Kidney (tissue), 14 donors: ENCODE results near the gene MIS18A. TPM values are rescaled to one million over a fixed set of nuclear protein-coding genes. Genes with fewer than 3 reads are reported as not detected.

Experiments
- DNase-seq, 5 donors: peaks; one replicate each; pipeline ENCODE4 v3.0.0-alpha.2; 2013 to 2020
- FAIRE-seq: peaks from 2 replicates; lab custom pipeline; 2012; peaks lifted over from hg19 to GRCh38; lab: Jason Lieb, UNC
- H3K27ac ChIP-seq, 2 donors: one replicate each; pipeline ENCODE4 v1.7.0; 2013; ENCODE audit warnings: low read depth in 2 of 2, low read length in 2 of 2, inconsistent platforms in 1 of 2
- H3K27me3 ChIP-seq: one replicate; pipeline ENCODE4 v1.7.1; 2013; ENCODE audit warnings: low read length, inconsistent platforms; ENCODE audit not compliant: control insufficient read depth, insufficient read depth
- H3K36me3 ChIP-seq, 3 donors: one replicate each; pipeline versions ENCODE4 v1.7.0 to v1.7.1; 2013; ENCODE audit warnings: low read length in 3 of 3, control low read depth in 1 of 3, inconsistent platforms in 1 of 3; ENCODE audit not compliant: insufficient read depth in 3 of 3, control insufficient read depth in 2 of 3
- H3K4me1 ChIP-seq, 3 donors: one replicate each; pipeline versions ENCODE4 v1.7.0 to v1.7.1; 2013; ENCODE audit warnings: low read length in 3 of 3, inconsistent platforms in 1 of 3, low read depth in 1 of 3; ENCODE audit not compliant: control insufficient read depth in 2 of 3, insufficient read depth in 2 of 3
- H3K4me3 ChIP-seq, 3 donors: one replicate each; pipeline versions ENCODE4 v1.7.0 to v1.8.1; 2013; ENCODE audit warnings: low read length in 3 of 3, control low read depth in 1 of 3, inconsistent platforms in 1 of 3
- H3K9ac ChIP-seq, 3 donors: one replicate each; pipeline versions ENCODE4 v1.7.0 to v1.7.1; 2013; ENCODE audit warnings: low read length in 3 of 3, control low read depth in 1 of 3, inconsistent platforms in 1 of 3
- H3K9me3 ChIP-seq, 3 donors: one replicate each; pipeline versions ENCODE4 v1.7.0 to v1.7.1; 2013; ENCODE audit warnings: low read length in 3 of 3, control low read depth in 1 of 3, inconsistent platforms in 1 of 3; ENCODE audit not compliant: control insufficient read depth in 2 of 3, insufficient read depth in 1 of 3
- intact Hi-C: fragments of 100-400 bp; cut with DNase I; formaldehyde crosslinking; loops from one replicate; pipeline ENCODE4 v1.11.1; 2022
- polyA plus RNA-seq: library from polyadenylated mRNA; stranded (reverse); fragments of 350-450 nt; fragmentation: Illumina TruSeq; extraction: RNeasy Lipid Tissue Mini Kit (QIAGEN cat#74804); gene quantifications from one replicate; pipeline ENCODE4 v1.2.3, GENCODE V29; 2014; ENCODE audit warnings: low read depth, low replicate concordance; ENCODE audit not compliant: insufficient read depth
- total RNA-seq: library from RNA; stranded (reverse); fragmentation: NEBNext Ultra II Directional; extraction: Animal tissue kit (Norgen Biotek cat#: 25700); gene quantifications from one replicate; pipeline ENCODE4 v1.2.1, GENCODE V29; 2021
- TF ChIP-seq, protein P1 (sequence below): IDR thresholded peaks from 3 replicates; pipeline ENCODE4 v1.5.1; 2012; ENCODE audit warnings: mild to moderate bottlenecking, moderate library complexity, borderline replicate concordance; ENCODE audit not compliant: insufficient read depth; ENCODE audit errors: extremely low read depth
- donor health status: control.
- donor health status: control.
- donor health status: control.
- donor health status: control.
- donor health status: control.
- donor health status: DM: yes; HTN: yes; CAD: no.
- donor health status: Normal renal cell carcinoma (clear cell type).

MIS18A gene
- total and polyA plus RNA-seq, 2 donors from 2014 or later, result 6.2 to 7.0 TPM

DNA sequence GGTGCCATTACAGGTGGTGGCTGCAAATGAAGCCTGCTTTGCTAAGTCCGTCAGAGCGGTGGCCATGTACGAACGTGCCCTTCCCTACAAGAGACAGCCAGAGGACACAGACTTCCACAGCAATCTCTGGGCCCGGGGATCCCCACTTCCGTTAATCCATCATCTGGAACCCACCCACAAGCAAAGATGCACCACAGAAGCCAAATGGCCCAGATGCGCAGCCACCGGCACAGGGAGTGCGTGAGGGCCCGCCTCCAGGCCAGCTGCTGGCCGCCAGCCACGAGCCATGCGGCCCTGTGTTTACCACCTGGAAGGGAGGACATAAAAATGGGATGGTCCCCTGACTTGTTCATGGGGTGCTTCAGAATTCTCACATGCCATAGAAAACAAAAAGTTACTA lies 41.9 kb upstream of the MIS18A start:
- H3K27me3 ChIP-seq, result no peaks in the 10 kb centered on the region
- intact Hi-C loops, result no loop called here
- no peak overlapping the region for H3K27ac ChIP-seq
- no peaks in the 10 kb centered on the region for H3K9me3 ChIP-seq
- no peak for DNase-seq
- no peak for FAIRE-seq
- TF ChIP-seq, protein P1, sequence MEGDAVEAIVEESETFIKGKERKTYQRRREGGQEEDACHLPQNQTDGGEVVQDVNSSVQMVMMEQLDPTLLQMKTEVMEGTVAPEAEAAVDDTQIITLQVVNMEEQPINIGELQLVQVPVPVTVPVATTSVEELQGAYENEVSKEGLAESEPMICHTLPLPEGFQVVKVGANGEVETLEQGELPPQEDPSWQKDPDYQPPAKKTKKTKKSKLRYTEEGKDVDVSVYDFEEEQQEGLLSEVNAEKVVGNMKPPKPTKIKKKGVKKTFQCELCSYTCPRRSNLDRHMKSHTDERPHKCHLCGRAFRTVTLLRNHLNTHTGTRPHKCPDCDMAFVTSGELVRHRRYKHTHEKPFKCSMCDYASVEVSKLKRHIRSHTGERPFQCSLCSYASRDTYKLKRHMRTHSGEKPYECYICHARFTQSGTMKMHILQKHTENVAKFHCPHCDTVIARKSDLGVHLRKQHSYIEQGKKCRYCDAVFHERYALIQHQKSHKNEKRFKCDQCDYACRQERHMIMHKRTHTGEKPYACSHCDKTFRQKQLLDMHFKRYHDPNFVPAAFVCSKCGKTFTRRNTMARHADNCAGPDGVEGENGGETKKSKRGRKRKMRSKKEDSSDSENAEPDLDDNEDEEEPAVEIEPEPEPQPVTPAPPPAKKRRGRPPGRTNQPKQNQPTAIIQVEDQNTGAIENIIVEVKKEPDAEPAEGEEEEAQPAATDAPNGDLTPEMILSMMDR, result no peak
- peaks cover 9 to 70% (median 34%) of the 10 kb centered on the region in 3 donors for H3K36me3 ChIP-seq
- H3K9ac ChIP-seq, result no peak overlapping the region
- no peak overlapping the region for H3K4me3 ChIP-seq
- H3K4me1 ChIP-seq, result peaks cover 0 to 2% (median 0%) of the 10 kb centered on the region in 3 donors

DNA sequence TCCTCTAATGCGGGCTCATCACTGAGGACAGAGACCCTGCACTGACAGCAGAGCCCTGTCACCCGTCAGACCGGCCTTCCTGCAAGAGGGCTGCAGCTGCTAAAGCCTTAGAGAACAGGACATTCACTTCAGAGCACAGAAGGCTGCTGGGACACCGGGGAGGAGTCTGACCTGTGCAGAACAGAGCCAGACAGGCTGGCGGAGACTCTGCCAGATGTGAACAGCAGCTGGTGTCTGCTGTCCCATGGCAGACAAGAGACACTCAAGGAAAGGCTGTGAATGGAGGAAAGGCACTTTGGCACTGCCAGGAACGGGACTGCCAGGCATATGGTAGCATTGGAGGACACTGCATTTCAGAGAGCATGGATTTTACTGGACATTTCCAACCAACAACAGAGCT lies 41.2 kb upstream of the MIS18A start:
- H3K27ac ChIP-seq, result no peak overlapping the region
- no peaks in the 10 kb centered on the region for H3K27me3 ChIP-seq
- H3K36me3 ChIP-seq, result peaks cover 9 to 70% (median 29%) of the 10 kb centered on the region in 3 donors
- no peak overlapping the region for H3K4me3 ChIP-seq
- FAIRE-seq (no peak), DNase-seq (peak in 1 of 5 donors; percentile 38)
- no peak overlapping the region for H3K9ac ChIP-seq
- H3K4me1 ChIP-seq, result peaks cover 0 to 2% (median 0%) of the 10 kb centered on the region in 3 donors
- TF ChIP-seq, protein P1, result no peak
- intact Hi-C loops, result no loop called here
- no peaks in the 10 kb centered on the region for H3K9me3 ChIP-seq

DNA sequence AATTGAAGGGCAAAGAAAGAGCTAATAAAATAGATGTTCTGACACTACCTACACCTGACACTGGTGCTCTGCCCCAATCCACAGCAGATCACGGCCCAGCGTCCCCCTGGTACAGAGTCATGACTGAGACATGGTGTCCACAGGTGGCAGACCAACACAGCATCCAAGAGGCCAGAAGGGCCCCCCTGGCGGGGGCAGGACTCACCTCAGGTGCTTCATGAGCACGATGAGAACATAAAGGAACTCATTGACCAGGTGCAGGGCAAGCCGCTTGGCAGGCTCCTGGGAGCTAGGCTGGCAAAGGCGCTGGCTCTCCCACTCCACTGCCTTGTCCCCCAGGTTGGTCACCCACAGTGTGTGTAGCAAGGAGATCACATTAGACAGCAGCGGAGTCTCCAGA lies 40.2 kb upstream of the MIS18A start:
- H3K27ac ChIP-seq, result no peak overlapping the region
- intact Hi-C loops, result no loop called here
- no peaks in the 10 kb centered on the region for H3K9me3 ChIP-seq
- DNase-seq (no peak), FAIRE-seq (no peak)
- H3K4me3 ChIP-seq, result no peak overlapping the region
- H3K9ac ChIP-seq, result no peak overlapping the region
- TF ChIP-seq, protein P1, result no peak
- peaks cover 0 to 2% (median 0%) of the 10 kb centered on the region in 3 donors for H3K4me1 ChIP-seq
- H3K36me3 ChIP-seq, result peaks cover 6 to 68% (median 21%) of the 10 kb centered on the region in 3 donors
- H3K27me3 ChIP-seq, result no peaks in the 10 kb centered on the region

DNA sequence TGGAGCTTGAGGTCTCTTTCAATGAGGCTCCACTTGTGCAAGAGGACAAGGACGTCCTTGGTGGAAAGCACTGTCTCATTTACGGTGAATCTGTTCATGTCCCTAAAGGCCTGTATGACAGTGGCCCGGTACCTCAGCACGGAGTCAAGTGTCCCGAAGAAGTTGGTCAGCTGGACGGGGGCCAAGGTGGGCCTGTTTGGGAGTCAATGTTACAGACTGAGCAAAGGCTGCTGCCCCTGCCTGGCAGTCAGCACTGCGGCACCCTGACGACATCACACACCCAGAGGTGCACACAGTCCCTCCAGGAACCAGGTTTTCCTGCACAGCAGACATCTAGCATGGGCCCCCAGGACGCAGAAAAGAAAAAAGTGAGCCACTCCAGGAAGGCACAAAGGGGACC lies 38.9 kb upstream of the MIS18A start:
- Histone ChIP-seq H3K4me3 (no peak overlapping the region), H3K4me1 (peaks cover 0 to 2% (median 0%) of the 10 kb centered on the region in 3 donors), H3K27ac (no peak overlapping the region), H3K36me3 (peaks cover 2 to 55% (median 12%) of the 10 kb centered on the region in 3 donors), H3K9ac (no peak overlapping the region), H3K9me3 (no peaks in the 10 kb centered on the region), H3K27me3 (no peaks in the 10 kb centered on the region)
- DNase-seq (no peak), FAIRE-seq (no peak)
- TF ChIP-seq, protein P1, result no peak
- intact Hi-C loops, result no loop called here
